Suppressor macrophage treated with lipopolysaccharide for 4 hours (primary cell): ENCODE results near the gene ZIC4.

Source experiments
- DNase-seq: peaks from one replicate; pipeline ENCODE4 v3.0.0-alpha.2; 2020

Gene ZIC4

GRCh38 chr3:147389717-147390116 lies 16.6 kb downstream of the ZIC4 start:
- DNase-seq: no peak

DNA sequence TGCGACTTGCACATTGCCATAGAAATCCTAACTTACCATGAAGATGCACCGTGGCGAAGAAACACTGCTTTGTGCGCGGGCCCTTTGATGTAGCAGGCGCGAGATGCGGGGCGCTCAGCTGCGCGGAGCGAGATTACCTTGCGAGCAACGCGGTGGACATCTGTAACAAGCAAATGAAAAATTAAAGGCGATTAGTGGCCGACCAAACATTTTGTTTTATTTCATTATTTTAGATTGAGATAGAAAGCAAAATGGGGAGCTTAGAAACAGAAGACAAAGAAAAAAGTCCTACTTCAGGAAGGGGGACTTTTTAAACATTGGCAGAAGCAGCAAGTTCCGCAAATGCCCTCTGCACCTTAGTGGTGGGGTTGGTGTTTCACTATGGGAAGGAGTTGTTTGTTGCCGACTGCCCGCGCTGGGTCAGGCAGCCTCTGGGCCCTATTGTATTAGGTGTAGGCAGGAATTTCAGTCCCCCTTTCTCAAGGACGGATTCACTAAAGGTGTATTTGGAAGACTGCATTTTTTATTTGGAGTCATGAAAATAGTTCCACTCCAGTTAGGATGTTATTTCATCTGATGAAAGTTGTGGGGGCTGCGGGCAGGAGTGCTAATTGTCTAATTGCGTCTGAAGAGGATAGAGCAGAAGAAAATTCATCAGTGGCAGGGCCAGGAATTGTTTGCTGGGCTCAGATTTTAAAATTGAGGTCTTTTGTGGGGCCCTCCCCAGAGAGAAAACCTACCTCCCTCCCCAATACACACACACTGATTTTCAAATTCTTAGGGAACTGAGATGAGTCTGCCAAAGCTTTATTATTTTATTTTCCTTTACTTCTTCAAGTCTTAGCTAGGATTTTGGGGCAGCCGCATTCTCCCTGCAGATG lies 17.4 kb downstream of the ZIC4 start:
- DNase-seq: no peak

DNA sequence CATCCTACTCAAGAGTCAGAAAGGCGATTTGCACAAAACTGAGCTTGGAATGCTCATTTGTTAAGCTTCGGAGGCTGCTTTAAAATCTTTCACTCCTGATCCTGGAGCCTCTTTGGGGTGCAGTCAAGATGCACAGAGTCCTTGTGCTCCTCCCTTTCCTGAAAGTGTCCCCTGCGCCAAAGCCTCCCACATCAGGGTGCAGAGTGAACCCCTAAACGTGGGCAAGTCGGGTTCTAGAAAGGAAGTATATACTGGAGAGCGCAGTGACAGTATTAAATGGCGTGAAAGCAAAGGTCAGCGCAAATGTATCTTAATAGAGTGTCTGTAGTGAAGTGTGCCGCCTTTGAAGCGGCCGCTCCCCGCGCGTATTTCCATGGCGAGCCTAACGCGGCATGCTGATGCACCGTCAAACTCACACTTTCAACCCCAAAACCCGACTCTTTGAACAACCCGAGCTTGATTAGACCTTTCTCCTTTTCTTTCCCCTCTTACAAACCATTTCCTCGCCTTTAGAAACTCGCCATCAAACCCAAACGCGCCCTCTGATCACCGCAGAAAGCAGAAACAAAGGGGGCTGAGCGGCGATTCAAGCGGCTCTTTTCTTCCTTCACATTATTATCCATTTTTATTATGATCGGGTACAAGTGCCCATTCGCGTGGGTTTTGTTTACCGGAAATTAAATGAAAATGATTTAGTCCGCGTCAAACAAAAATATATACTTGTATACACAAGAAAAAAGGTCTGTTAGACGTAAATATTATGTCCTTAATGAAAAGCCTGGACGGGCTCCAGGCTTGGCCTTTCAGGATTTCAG lies 18.3 kb downstream of the ZIC4 start:
- no peak for DNase-seq

- DNase-seq: no peak
Observed at GRCh38 chr3:147387291-147387884, 19.0 kb downstream of the ZIC4 start.

GRCh38 chr3:147385059-147386012 lies 21.0 kb downstream of the ZIC4 start:
- no peak for DNase-seq

DNA sequence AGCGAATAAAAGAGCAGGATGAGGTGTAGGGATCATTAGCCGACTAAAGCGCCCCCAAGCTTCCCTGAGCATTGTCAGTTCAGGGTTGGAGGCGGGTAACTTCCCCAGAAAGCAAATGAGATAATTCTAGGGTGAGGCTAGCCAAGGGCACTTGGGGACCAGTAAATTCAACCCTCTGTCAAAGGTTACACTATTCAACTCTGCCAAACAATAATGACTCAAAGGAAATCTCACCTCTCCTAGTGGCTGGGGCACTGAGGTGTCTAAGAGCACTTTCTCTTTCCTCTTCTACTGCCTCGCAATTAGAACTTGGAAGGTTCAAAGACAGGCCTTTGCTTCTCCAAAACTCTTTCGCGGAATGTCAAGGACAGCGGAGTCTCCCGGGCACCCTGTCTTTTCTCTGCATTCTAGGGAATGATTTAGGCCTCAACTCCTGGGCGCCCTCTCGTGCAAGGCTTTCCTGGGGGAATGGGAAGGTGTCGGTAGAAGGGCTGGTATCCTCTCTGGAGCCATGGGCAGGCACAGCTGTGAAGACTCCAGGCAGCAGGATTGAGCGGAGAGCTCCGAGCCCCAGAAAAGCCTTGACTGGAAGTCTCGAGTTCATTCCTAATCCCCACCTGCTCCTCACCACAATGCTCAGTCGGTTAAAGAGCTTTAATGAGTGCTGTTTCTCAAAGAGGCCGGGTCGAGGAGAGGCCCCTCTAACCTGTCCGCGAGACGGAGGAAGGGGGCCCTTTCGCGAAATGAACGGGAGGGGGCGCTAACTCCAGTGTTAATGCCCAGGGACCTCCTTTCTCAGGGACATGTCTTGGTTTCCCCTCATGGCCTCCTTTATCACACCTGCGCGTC lies 21.9 kb downstream of the ZIC4 start:
- no peak for DNase-seq

DNA sequence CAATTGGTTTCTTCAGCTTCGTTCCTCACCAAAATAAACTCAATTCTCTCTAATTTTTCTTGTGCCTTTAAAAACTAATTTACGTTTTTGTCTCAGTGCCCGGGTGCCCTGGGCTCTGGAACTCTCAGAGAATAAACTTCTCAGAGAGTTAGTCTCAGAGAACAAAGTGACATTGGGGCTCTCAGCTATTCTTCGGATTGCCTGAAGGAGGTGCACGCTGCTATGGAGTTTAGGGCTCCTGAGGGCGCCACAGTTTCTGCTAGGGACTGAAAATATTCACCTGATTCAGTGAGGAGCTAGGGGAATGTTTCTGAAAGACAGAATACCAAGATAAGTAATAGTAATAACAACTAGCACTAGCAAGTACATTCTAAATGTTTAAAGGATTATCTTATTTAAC lies 22.7 kb downstream of the ZIC4 start:
- DNase-seq: no peak

DNA sequence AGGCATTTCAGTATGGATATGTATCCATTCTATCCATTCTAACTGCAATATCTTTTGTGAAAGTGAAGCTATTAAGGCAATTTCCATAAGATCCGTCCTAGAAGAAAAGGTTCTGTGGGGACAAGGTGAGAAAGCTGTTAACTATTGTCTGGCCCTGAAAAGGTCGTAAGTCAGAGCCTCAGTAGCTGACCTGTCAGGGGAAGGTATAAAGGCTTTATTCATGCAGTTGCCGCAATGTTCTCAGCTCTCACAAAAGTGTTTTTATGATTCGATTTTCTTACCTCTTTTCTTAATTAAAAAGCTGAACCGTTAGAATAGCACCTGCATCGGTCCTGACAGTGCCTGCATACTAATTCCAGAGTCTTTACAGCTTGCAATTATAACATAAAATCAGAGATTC lies 24.7 kb downstream of the ZIC4 start:
- DNase-seq: no peak

DNA sequence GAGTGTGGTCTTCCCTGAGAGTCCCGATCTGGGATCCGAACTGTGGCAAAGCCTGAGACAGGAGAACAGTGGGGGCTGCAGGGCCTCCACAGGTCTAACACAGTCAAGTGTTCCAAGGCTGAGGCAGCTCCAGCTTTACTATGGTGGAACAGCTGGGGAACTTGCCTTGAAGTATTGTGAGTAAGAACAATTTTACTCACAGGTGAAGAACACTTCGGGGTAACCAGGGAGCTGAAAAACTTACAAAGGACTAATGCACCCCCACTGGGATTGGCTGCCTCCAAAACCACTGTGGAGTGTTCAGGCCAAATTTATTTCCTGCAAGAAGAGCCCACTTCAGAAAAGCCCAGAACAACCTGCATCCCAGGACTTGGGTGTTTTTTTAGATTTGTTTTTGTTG lies 25.4 kb downstream of the ZIC4 start:
- no peak for DNase-seq

- no peak for DNase-seq
Observed at GRCh38 chr3:147380387-147380951, 25.9 kb downstream of the ZIC4 start.

- DNase-seq: no peak
Observed at GRCh38 chr3:147379651-147380050, 26.7 kb downstream of the ZIC4 start.

DNA sequence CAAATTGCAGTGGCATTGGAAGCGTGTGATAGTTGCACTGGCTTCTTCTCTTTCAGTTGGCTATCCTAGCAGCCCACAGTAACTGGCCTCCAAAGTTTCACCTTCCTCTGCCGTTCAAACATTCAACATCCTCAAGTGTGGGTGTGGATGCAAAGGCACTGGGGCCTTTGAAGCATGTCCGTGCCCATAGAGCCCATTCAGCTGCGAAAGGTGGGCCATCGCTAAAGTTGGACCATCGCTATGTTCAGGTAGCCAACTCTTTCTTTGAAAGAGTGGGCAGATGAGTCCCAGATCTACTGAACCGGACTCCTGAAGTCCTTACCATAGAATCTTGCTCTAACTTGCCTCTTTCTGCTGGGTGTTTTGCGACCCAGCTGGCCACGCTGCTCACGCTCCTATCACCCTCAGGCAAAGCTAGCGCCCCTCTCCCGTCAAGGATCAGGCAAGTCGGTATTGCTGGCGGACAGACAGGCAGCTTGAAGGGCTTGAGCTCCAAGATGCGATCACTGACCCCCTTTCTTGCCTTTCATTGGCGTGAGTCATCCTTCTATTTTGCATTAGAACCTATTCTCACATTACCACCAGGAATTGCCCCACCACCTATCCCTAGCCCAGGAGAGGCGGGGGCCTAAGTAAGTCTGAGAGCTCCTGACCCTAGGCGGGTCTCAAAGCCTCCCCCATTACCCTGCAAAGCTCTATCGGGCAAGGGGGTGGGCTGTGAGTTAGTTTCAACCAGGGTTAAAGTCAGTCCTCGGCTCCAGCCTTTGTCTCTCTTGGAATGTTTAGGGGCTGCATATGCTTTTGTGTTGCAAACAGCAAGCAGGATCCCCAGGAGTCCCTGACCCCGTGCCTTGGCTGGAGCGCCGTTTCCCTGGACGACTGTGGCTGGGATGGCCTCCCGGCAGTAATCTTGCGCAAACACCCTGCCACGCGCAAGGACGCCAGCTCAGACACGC lies 28.7 kb downstream of the ZIC4 start:
- DNase-seq: no peak

GRCh38 chr3:147373301-147373700 lies 33.0 kb downstream of the ZIC4 start:
- DNase-seq: no peak

DNA sequence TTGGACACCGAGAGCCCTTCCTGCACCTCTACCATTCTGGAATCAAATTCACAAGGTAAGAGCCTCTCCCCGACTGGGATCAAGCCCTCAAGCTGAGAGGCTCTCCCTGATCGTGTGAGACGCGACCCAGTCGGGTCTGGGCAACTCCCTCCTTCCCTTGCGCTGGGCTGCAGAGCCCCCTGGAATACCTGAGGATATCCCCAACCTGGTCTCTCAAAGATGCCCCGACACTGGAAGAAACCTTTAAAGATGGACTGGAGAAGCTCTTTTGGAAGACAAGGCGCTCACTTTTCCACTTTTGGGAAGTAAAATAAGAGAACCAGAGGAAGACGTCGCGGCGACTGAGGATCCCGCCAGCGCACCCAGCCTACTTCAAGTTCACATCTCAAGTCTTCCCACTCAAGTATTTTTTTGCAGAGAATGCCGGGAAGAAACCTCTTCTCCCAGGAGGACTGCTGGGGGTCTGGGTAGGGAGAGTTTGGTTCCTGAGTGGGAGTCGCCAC lies 33.8 kb downstream of the ZIC4 start:
- DNase-seq: no peak

DNA sequence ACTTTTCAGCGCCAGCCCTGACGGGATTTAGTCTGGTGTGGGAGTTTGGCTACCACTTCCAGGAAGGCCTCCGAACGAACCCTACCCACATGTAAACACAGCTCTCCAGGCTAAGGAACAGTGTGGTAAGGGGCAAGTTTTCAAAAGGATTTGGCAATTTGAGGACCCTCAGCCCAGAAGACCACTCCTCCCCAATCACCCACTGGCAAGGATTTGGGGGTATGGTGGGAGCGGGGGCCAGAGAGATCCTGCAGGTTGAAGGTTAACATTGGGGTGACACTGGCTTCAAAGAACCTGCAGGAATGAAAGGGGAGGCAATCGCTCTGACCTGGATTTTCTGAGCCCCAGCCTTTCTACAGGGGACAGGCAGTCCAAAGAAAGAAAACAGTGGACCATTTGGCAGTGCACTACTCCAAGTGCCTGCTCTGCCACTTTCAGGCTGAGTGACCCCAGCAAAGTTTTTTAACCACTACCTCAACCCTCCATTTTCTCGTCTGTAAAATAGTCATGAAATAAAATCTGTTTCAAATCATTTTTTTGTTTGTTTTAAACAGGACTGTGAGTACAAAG lies 34.5 kb downstream of the ZIC4 start:
- no peak for DNase-seq

GRCh38 chr3:147371140-147371539 lies 35.2 kb downstream of the ZIC4 start:
- no peak for DNase-seq

- DNase-seq: no peak
Observed at GRCh38 chr3:147370349-147370748, 36.0 kb downstream of the ZIC4 start.

DNA sequence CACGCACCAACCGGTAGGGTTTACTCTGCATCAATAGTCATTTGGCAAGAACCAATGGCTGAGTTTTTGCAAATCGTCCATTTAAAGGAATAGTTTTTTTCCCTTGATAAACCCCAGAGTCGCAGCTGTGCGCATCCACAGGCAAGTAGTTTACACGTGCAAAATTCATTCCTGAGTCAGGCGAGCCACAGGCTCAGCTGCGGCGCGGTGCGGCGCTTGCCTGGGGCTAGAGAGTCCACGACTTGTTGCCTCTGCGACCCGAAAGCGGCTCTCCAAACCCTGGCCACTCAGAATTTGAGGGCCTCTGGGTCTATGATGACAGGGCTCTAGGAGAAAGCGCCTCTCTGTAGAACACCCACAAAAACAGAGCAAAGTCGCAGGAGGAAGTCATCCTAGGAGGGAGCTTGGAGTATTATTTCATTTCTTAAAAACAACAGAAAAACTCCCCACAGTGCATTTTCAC lies 36.7 kb downstream of the ZIC4 start:
- DNase-seq: no peak

GRCh38 chr3:147369231-147369630 lies 37.1 kb downstream of the ZIC4 start:
- DNase-seq: no peak
